Epithelial cell of proximal tubule (primary cell): ENCODE data around the gene CEP70. TPM values are rescaled to one million over a fixed set of nuclear protein-coding genes. Genes with fewer than 3 reads are reported as not detected.

Source experiments
- DNase-seq: peaks from one replicate; pipeline ENCODE4 v3.0.0-alpha.2; 2011; ENCODE audit warnings: low read depth
- H3K4me3 ChIP-seq: 2 replicates; pipeline ENCODE4 v1.5.1; 2011; ENCODE audit warnings: low read depth, mild to moderate bottlenecking, low read length
- CTCF ChIP-seq: conservative IDR thresholded peaks from 2 replicates; pipeline ENCODE4 v1.5.1; 2012; ENCODE audit warnings: low read depth, mild to moderate bottlenecking, low read length
- total RNA-seq: library from RNA; depleted of rRNA; stranded (reverse); fragments of >200 nt; gene quantifications from 2 replicates; pipeline ENCODE4 v1.2.3, GENCODE V29; 2015

Gene CEP70
- total RNA-seq, 1 donor from 2014 or later: 21.0 TPM

- DNase-seq: no peak
- no peak overlapping the region for H3K4me3 ChIP-seq
- no peak for TF ChIP-seq CTCF
Observed at GRCh38 chr3:138468451-138468850, 125.6 kb downstream of the CEP70 start.

- no peak for TF ChIP-seq CTCF
- no peak for DNase-seq
- no peak overlapping the region for H3K4me3 ChIP-seq
Observed at GRCh38 chr3:138467931-138468330, 126.1 kb downstream of the CEP70 start.

GRCh38 chr3:138465925-138466324 is 128.1 kb downstream of the CEP70 start:
- DNase-seq: no peak
- no peak for TF ChIP-seq CTCF
- H3K4me3 ChIP-seq: no peak overlapping the region

GRCh38 chr3:138465451-138465850 is 128.6 kb downstream of the CEP70 start:
- no peak for TF ChIP-seq CTCF
- H3K4me3 ChIP-seq: no peak overlapping the region
- no peak for DNase-seq

GRCh38 chr3:138464491-138464860 is 129.6 kb downstream of the CEP70 start:
- TF ChIP-seq CTCF: no peak
- no peak for DNase-seq
- H3K4me3 ChIP-seq: no peak overlapping the region

GRCh38 chr3:138463724-138464490 is 130.2 kb downstream of the CEP70 start:
- no peak overlapping the region for H3K4me3 ChIP-seq
- no peak for DNase-seq
- no peak for TF ChIP-seq CTCF

- no peak for TF ChIP-seq CTCF
- no peak overlapping the region for H3K4me3 ChIP-seq
- no peak for DNase-seq
Observed at GRCh38 chr3:138461896-138462295, 132.2 kb downstream of the CEP70 start.
